ENCODE measurements around the gene ZNF816.
"Not testable (repeated sequence)": the region's sequence is repeated elsewhere in the genome, so short reads cannot be mapped to it uniquely, and the experiment has no call there.

The ZNF816 gene

GRCh38 chr19:52923778-52924593, 38.7 kb downstream of the ZNF816 start:
- DNase-seq: peak; percentile 33

GRCh38 chr19:52922841-52923777, 39.6 kb downstream of the ZNF816 start, which contains the start of gene ZNF888:
Gene ZNF888 (minus strand): TSS chr19:52923428. CDS start chr19:52917873, 5,555 bp downstream.
- peak; percentile 87 for DNase-seq

GRCh38 chr19:52917531-52917930, 45.1 kb downstream of the ZNF816 start:
- no peak for DNase-seq

DNA sequence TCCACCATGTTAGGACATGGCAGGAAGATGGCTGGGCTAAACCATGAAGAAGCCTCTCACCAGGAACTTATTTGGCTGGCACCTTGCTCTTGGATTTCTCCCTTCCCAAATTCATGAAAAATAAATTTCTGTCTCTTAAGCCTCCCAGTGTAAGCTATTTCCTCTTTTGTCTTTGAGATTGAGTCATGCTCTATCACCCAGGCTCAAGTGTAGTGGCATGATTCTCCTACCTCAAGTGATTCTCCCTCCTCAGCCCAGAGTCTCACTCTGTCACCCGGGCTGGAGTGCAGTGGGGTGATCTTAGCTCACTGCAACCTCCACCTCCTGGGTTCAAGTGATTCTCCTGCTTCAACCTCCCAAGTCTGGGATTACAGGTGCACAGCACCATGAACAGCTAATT, 52.0 kb downstream of the ZNF816 start:
- DNase-seq: no peak

GRCh38 chr19:52904052-52904780, 58.5 kb downstream of the ZNF816 start:
- DNase-seq: not testable (repeated sequence)

GRCh38 chr19:52901842-52902241, 60.8 kb downstream of the ZNF816 start:
- DNase-seq: no peak

Data from CD4-positive, alpha-beta T cell treated with Interferon gamma for 1 hour (primary cell).